Embryonic facial prominence (tissue), 1 donor: ENCODE data around the gene HOXD9.

Experiments used
- DNase-seq: peaks from one replicate; pipeline ENCODE4 v3.0.0-alpha.2; 2016; ENCODE audit errors: extremely low spot score

HOXD9 gene

DNA sequence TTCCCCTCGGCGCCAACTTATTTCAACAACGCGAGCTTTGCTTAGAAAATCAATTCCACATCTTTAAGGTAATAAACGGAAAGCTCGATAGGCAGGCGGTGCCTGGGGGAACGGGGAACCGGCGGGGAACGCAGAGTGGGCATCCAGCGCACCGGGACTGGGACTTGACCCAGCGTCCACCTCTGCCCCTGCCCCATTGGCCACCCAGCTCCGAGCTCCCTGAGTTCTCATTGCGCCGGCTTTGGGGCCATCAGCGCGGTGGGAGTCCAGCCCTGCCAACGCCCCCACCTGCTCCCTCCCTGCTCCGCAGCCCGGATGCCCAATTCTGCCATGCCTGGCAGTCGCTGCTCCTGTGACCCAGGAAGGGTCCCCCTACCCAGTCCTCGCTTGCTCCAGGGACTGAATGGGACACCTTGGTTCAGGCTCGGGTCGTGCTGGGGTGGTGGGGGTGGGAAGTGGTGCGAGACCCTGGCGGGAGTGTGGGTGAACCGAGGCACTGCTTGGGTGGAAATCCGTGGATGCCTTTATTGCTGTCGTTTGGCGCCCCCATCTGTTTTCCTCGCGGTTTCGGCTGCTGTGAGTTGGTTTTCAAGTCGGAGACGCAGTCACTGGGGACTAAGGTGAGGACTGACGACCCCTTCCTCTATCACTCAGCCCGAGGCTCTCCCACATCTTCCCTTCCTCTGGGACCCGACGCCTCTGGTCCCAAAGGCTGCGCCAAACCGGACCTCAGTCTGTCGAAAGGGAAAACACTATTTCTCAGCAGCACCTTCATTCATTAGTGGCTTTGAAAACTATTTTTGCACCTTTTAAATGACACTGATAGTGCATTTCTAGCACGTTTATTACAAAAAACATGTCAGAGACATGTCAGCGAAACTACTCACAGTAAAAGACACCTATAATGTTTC, 36.4 kb upstream of the HOXD9 start:
- DNase-seq, result no peak

DNA sequence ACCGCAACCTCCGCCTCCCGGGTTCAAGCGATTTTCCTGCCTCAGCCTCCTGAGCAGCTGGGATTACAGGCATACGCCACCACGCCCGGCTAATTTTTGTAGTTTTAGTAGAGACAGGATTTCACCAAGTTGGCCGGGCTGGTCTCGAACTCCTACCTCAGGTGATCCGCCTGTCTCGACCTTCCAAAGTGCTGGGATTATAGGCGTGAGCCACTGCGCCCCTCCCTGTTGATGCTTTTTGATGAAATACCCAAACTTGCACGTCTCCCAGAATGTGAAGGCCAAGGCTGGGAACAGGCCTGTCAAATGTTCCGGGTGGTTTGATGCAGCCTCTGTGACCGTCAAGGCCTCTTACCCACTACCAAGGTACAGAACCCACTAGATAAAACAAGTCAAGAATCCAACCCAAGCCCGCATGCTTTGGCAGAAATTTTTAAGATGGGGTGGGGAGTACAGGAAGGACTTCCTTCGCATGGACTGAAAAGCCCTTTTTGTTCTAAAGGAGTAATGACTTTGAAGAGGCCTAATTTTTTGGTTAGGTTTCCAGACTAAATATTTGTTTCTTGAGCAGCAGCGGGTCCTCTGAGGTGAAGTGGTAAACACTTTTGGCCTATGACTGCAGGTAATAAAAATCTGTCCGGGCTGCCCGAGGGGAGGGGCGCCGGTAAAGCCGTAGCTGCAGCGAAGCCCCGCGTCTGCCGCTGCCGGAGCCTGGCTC, 35.0 kb upstream of the HOXD9 start:
- DNase-seq, result no peak

DNA sequence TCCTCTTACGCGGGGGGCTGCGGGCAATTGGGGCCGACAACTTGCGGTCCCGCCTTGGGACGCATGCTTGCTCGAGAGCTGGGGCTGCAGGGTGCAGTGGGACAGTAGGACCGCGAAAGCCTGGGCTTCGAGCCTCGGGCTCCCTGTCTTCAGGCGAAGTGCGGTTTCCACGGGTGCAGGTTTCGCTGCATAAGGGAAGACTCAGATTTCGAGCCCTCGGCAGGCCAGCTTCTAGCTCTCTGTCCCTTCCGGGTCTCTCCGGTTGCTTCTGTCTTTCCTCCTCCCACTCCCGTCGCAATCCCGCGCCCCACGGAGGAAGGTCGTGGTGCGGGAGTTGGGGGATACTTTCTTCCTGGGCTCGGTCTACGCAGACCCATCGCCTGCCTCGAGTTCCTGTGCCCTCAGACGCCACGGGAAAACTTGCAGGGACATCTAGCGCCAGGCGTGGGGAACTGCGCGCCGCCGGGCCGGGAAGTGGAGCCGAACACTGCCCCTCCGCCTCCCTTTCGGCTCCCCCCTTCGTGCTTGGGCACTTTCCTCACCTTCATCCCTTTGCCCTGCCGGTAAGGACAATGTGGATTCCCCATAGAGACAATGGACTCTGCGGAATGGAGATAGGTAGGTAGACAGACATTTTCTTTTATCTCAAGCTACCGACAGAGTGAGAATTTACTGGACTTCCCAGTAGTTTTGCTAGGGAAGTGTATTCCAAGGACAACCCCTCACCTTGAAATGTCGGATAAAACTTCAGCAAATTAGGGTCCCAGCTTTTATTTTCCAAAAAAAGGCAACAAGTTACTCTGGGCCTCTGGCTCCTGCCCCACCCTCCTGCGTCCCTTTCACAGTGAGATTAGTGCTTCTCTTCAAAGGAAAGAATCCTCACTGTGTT, 34.2 kb upstream of the HOXD9 start:
- no peak for DNase-seq

DNA sequence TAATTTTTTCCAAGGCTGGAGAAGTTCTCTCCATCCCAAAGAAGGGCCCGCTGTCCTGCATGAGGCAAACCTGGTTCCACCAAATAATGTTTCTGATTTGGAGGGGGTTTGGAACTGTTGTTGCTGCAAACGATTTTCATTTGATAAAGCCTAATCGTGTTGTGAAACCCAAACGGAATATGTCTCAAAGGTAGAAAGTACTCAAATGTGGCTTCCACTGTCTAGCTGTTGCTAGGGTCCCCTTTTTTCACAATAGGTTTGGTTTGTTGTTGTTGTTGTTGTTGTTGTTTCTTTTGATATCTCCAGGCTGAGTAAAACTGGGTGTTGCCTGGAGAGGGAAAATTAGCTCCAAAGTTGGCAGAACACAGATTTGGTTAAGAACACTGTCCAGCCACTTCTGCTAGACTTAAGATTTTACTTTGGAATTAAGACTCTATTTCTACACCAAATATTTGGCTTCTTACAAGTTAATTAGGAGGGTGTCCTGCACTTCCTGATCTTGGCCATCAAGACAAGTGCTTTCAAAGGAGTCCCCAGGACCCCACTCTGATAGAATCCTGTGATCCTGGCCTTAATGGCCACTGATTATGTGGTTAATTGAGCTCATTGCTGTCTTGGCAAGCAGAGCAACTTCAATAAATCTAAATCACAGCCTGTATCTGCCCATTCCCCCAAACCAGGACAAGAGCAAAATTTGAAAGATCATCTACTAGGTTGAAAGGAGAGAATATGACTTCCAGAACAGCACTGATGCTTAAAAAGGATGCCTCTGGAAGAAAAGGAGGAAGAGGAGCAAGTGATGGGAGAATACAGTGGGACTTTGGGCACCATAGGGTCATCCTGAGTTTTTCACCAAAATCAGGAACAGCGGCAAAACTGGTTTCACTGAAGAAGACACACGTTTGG, 33.3 kb upstream of the HOXD9 start:
- no peak for DNase-seq

DNA sequence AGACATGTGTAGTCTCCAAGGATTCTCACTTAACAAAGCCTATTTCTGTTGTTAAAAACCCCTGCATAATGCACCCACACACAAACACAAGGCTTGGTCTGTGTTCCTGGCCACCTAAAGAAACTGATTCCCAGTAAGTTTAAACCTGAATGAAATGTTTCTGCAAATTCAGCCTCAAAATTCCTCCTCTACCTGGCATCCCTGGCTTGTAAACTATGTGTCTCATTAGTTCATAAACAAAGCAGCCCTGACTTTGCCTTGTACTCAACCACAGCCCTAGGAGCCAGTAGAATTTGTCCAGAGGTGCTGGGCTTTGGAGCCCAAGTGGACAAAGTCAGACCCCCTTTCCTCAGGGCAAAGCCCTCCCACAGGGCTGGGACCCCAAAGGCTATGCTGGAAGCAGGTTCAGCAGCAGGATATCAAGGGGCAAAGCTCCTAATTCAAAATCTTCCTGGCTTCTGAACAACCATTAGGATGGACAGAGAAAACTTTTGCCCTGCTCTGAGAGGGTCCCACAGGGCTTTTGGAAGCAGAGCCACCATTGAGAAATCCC, 32.6 kb upstream of the HOXD9 start:
- DNase-seq, result no peak

DNA sequence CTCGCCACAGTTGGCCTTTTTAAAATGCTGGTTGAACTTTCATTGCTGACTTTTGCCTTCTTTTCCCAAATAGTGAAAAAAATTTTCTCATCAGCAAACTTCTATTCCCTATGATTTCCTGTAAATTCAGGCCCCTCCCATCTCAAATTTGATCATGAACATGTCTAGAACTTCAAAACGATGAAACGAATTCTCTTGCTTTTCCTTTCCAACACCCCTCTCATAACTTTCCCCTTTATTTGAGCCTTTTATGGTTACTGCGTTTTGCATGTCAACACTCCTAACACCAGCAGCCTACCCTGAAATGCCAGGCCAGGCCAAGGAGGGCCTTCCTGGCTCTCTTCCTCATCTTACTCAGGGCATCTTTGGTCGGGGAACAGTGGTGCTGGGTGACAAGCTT, 31.7 kb upstream of the HOXD9 start:
- no peak for DNase-seq

DNA sequence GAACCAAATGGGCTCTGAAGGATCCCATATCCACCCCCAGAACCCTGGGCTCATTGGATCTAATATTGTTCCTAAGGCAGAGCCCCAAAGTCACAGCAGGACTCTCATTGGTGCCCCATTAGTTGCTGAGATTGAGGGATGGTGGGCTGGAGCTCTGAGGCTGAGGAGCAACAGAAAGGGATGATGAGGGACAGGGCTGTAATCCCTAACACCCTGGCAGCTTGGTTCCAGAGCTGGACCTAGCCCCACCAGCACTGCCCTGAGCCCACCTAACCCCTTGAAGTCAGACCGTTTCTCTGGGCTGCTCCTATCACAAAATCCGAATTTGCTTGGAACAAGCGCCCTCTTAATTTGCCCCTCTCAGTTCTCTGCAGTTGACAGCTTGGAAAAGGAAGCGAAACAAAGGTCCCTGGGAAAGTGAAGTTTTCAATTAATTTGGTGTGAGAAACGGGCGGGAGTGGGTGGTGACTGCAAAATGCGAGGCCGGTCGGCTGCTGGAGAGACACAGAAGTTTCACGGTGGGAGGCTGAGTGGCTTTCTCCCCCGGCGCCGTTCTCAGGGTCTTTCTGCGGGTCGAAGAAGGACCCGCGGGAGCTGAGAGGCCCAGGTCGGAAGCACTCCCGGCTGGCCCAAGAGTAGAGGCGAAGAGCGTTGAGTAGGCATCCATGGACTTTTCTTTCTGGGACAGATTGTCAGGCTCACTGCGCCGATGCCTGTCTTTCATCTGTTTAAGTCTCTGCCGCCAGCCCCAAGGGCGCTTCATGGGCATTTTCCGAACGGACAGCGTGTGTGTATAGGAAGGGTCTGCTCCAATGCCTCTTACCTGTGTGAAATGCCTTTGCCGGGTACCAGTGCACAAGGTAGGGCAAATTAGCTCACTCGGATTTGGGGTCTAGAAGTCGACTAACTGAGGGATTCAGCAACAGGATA, 30.9 kb upstream of the HOXD9 start:
- DNase-seq, result no peak

DNA sequence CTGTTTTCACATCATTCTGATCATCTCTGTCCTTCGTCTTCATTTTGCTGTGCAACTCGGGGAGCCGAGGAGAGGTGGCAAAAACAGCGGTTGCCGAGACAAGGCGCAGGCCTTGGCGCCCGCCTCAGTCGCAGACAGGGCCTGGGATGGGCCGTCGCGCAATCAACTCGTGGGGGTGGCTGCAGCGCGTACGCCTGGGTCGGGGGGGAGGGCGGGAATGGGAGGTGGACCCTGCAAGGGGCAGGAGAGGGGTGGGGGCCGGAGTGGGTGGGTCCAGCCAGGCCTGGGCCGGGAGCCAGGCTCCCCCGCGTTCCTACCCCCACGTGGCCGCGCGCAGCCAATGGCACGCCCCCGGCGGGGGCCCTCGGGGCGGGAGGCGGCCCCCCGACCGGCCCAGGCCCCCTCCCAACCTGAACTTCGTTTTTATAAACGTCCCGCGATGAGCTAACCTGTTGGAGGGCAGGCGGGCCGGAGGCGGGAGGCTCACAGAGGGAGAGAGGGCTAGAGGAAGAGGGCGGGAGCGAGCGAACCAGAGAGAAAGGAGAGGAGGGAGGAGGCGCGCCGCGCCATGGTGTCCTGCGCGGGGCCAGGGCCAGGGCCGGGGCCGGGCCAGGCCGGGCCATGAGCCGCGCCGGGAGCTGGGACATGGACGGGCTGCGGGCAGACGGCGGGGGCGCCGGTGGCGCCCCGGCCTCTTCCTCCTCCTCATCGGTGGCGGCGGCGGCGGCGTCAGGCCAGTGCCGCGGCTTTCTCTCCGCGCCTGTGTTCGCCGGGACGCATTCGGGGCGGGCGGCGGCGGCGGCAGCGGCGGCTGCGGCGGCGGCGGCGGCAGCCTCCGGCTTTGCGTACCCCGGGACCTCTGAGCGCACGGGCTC, 30.0 kb upstream of the HOXD9 start, which contains the start of gene HOXD13:
Gene HOXD13, plus strand, starts transcription at position 452 of the 875 bp plus-strand sequence. Its CDS starts 170 bp downstream, at position 622.
- no peak for DNase-seq

DNA sequence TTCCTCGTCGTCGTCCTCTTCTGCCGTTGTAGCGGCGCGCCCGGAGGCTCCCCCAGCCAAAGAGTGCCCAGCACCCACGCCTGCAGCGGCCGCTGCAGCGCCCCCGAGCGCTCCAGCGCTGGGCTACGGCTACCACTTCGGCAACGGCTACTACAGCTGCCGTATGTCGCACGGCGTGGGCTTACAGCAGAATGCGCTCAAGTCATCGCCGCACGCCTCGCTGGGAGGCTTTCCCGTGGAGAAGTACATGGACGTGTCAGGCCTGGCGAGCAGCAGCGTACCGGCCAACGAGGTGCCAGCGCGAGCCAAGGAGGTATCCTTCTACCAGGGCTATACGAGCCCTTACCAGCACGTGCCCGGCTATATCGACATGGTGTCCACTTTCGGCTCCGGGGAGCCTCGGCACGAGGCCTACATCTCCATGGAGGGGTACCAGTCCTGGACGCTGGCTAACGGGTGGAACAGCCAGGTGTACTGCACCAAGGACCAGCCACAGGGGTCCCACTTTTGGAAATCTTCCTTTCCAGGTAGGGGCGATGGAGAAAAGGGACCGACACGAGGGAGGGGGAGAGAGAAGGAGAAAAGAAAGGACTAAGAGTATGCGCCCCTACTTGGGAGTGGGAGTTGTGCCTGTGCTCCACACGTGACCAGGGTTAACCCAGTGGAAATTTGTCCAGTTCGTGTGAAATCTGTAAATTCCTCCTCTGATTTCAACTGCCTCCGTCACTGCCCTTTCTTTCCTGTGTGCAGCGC, 29.2 kb upstream of the HOXD9 start:
- DNase-seq, result no peak

DNA sequence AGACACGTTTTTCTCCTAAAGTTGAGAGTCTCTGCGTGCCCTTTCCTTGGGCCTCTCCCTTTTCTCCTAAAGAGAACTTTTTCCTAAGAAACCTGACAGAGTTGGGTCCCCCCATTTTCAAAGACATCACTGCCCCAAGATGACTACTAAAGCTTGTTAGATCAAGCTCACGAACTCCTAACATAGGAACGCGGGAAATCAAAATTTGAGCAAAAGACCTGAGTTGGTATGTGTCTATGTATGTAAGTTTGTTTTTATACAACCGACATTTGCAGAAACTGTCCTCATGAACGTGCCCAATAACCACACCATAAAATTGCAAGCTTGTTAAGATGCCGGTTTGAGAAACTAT, 28.6 kb upstream of the HOXD9 start:
- no peak for DNase-seq

DNA sequence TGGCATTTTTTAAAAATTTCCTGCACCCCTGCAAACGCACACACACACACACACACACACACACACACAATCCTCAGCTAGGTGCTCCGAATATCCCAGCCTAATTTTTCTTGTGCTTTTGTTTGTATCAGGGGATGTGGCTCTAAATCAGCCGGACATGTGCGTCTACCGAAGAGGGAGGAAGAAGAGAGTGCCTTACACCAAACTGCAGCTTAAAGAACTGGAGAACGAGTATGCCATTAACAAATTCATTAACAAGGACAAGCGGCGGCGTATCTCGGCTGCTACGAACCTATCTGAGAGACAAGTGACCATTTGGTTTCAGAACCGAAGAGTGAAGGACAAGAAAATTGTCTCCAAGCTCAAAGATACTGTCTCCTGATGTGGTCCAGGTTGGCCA, 28.2 kb upstream of the HOXD9 start:
- no peak for DNase-seq

DNA sequence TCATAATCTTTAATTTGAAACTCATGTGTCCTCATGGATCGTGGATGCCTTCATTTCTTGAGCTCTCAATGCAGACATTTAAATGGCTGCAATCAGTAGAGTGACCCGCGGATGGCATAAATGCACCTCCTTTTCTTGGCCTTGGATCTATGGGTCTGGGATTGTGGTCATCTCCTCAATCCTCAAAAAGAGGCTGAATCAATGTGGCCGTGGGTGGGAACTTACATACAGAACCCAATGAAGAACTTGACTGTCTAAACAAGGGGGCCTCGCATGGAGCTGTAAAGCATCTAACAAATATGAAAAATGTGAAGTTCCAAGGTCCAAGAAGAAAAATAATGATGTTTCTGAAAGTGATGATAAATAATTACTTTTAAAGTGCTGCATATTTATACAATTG, 27.1 kb upstream of the HOXD9 start:
- DNase-seq, result no peak

DNA sequence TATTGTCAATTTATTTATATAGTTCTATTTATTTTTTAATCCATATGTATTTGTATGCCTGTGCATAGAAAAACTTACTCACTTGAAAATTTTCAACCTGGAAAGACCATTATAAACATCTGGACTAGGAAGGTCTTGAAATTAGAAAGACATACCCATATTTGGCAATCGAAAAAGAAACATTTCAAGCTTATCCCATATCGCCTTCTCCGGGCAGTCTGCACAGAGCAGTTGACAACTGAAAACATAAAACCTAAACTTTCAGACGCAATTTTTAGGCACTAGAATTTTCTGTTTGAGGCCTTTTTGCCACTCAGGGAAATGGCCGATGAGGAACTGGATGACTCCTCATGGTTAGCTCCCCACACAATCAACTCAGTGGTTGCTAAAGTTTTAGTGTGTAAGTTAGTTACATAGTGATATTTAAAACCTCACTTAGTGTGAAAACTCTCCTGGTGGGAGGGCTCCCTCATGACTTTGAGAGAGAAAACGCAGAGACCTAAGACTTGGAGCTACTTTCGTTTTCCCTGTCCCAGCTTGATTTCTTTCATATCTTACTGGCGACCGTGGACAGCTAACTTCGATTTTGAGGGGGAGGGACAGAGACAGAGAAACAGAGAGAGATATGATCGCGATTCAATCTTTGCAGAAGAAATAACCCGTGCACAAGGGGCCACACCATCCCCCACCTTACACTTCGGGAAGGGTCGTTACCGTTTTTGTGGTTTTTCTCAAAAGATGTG, 26.1 kb upstream of the HOXD9 start:
- DNase-seq, result no peak

DNA sequence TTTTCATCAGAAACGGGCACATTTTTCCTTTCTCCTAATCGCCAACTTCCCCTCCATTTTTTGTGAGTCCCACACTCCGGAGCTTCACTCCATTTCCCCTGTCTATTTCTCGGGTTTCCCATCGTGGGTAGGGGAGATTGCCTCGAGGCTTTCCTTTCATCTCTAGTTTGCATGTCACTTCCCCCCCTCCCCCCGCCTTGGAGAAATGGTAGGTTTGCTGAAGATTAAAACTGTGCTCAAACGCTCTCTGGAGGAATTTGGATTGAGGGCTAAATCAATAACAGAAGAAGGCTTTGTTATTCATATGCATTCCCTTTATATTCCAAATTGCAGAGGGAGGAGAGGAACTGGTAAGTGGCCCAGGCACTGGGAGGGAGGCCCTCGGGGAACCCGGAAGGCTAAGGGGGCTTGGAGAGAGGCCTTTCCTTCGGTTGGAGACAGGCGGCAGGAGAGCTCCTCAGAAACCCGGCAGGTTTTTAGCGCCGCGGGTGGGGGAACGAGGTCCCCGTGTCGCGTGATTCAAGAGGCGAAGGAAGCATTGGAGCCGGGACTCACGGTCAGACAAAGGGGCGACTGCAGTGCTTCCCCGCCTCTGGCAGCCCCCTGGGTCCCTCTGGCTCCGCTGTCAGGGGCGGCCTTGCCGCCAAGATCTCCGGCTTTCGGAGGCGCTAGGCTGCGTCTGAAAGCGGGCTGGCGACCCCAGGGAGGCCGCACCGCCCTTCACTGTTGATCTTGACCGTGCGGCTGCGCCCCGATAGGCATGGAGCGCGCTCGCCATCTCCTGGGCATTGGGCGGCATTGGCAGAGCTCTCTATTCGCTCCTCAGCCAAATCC, 25.3 kb upstream of the HOXD9 start:
- no peak for DNase-seq

DNA sequence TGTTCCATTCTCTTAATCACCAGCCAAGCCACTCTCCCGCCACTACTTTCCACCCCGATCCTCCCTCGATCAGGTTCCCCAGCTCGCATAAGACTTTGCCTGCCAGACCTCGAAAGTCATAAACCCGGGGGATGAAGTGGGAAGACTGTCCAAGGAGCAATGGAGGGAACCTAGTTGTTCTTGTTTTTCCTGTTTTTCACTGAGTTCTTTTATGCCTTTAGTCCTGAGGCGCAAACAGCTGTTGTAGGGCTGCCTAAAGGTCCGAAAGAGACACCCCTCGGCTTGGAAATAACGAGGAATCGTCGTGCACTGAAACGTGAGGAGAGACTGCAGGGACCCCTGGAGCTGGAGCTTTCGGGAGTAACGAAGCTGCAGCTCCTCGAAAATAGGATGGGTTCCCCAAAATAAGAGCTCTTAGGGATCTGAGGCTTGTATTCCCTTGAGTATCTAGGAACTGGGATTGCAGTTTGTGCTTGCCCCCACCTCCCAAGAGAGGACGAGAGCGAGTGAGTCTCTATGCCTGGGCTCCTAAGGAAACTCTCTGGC, 24.6 kb upstream of the HOXD9 start:
- no peak for DNase-seq
